Heart right ventricle (tissue), 16 donors: ENCODE measurements around the gene FOSL1. TPM values are rescaled to one million over a fixed set of nuclear protein-coding genes. Genes with fewer than 3 reads are reported as not detected.

Experiments
- ATAC-seq, 8 donors: fragments of 200-7000 bp; cut with Tn5 transposase; one replicate each; pipeline ENCODE4 v1.9.1; 2020; ENCODE audit warnings: mild to moderate bottlenecking in 8 of 8, moderate library complexity in 8 of 8, moderate number of reproducible peaks in 1 of 8
- DNase-seq, 2 donors: peaks; one replicate each; pipeline ENCODE4 v3.0.0-alpha.2; 2020
- H3K27ac ChIP-seq, 10 donors: fragments of 200-600 bp; sonication (generic) in 2 of 10; one replicate each; pipeline versions ENCODE4 v1.5.0 to v1.8.0; 2020 to 2022; ENCODE audit warnings: mild to moderate bottlenecking in 3 of 10
- H3K27me3 ChIP-seq, 7 donors: fragments of 200-600 bp; one replicate each; pipeline ENCODE4 v1.8.0; 2021 to 2022; ENCODE audit warnings: mild to moderate bottlenecking in 2 of 7
- H3K36me3 ChIP-seq, 9 donors: fragments of 200-600 bp; sonication (generic) in 1 of 9; one replicate each; pipeline versions ENCODE4 v1.5.0 to v1.8.0; 2020 to 2022; ENCODE audit warnings: mild to moderate bottlenecking in 2 of 9
- H3K4me1 ChIP-seq, 9 donors: fragments of 200-600 bp; sonication (generic) in 1 of 9; one replicate each; pipeline versions ENCODE4 v1.5.0 to v1.8.0; 2020 to 2022; ENCODE audit warnings: mild to moderate bottlenecking in 4 of 9
- H3K4me3 ChIP-seq, 10 donors: fragments of 200-600 bp; sonication (generic) in 2 of 10; one replicate each; pipeline versions ENCODE4 v1.5.0 to v1.8.0; 2020 to 2022; ENCODE audit warnings: mild to moderate bottlenecking in 7 of 10, moderate library complexity in 2 of 10
- H3K9me3 ChIP-seq, 11 donors: fragments of 200-600 bp in 10 of 11; sonication (generic) in 2 of 11; one replicate each; pipeline versions ENCODE4 v1.5.0 to v1.8.0; 2013 to 2022; ENCODE audit warnings: mild to moderate bottlenecking in 2 of 11, control low read depth in 1 of 11, moderate library complexity in 1 of 11
- WGBS, 2 donors: extraction: QIAGEN DNeasy Blood & Tissue Kit; methylation state at CpG; one replicate each; pipeline ENCODE4 v1.1.7; 2013; ENCODE audit warnings: inconsistent platforms in 1 of 2; 5-methylcytosine and 5-hydroxymethylcytosine counted together
- intact Hi-C, 10 donors: fragments of 100-400 bp; cut with DNase I; formaldehyde crosslinking; loops; one replicate each; pipeline versions ENCODE4 v1.11.1 to v1.14.2; 2022
- polyA plus RNA-seq, 2 donors: library from polyadenylated mRNA; stranded (reverse); fragments of 200-250 nt; gene quantifications; one replicate each; pipeline ENCODE4 v1.2.3, GENCODE V29; 2013
- total RNA-seq, 10 donors: library from RNA; stranded (reverse); fragmentation: NEBNext Ultra II Directional in 3 of 10; extraction: Animal tissue kit (Norgen Biotek cat#: 25700) in 3 of 10; gene quantifications; one replicate each; pipeline versions ENCODE4 v1.2.1 to v1.2.4, GENCODE V29; 2021 to 2023
- TF ChIP-seq, protein P1 (sequence below), 9 donors: fragments of 200-600 bp; sonication (generic) in 2 of 9; IDR thresholded peaks; one replicate each; pipeline versions ENCODE4 v1.5.0 to v1.8.0; 2021 to 2022; ENCODE audit warnings: antibody characterized with exemption in 9 of 9, mild to moderate bottlenecking in 5 of 9, moderate library complexity in 1 of 9
- donor health status: Arrhythmogenic right ventricular cardiomyopathy.
- donor health status: ischemic (EF 13 %, LVEDD 7.1; RV severe dilation, severe dysfunction).
- donor health status: healthy with polysubstance abuse.
- donor health status: DM: no; HTN: yes; CAD: no.
- donor health status: DM: no; HTN: no; CAD: no.
- donor health status: ischemic (EF 25% LVEDD 6.9; RV normal size, moderate dysfunction).
- donor health status: ischemic (EF 25% LVEDD 5.7; RV mildly dilated, moderate dysfunction).
- donor health status: healthy.
- donor health status: DM: yes; HTN: yes; CAD: no.
- donor health status: Ischemic cardiomyopathy.
- donor health status: ischemic (EF 35%, LVEDD 5.7; RV mildly dilated, moderate dysfunction).
- donor health status: nonischemic (EF 11% LVEDD 7.7; RV severe dilation, severe dysfunction).
- donor health status: DM: yes; HTN: yes; CAD: no.
- donor health status: PGD.
- donor health status: ischemic (EF 29% LVEDD 5.4; RV normal size, mild dysfunction).
- donor health status: nonischemic (EF 23%, LVEDD 6.1; RV moderate dilation, normal function).

The FOSL1 gene
- total and polyA plus RNA-seq, 12 donors, result 0.31 to 32.8 (median 2.8) TPM; not detected in 2

DNA sequence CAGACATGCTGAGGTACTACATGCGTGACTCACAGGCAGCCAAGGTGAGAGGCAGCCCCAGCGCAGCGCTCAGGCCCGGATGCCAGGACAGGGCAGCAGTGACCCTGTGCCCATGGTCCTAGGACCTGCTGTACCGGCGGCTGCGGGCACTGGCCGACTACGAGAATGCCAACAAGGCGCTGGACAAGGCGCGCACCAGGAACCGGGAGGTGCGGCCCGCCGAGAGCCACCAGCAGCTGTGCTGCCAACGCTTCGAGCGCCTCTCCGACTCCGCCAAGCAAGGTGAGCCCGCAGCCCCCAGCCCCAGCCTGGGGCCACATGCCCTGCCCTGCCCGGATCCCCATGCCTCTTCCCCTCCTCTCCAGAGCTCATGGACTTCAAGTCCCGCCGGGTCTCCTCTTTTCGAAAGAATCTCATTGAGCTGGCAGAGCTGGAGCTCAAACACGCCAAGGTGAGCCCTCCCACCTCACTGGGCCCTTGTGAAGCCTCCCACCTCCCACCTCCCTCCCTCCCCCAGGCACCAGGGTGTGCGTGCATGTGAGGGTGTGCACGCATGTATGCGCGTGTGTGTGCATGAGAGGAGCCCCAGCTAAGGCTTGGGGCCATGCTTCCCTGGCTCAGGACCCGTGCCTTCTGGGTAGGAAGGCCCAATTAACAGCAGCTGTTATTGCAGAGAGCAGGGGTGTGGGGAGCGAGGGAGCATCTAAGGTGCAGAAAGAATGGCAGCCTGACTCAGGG lies 47.5 kb downstream of the FOSL1 start:
- WGBS, 2 donors, result 94 to 96% methylated on average over 33 of the region's 33 CpGs
- peaks cover 9 to 65% (median 35%) of the 10 kb centered on the region in 9 donors for H3K36me3 ChIP-seq
- TF ChIP-seq, protein P1, sequence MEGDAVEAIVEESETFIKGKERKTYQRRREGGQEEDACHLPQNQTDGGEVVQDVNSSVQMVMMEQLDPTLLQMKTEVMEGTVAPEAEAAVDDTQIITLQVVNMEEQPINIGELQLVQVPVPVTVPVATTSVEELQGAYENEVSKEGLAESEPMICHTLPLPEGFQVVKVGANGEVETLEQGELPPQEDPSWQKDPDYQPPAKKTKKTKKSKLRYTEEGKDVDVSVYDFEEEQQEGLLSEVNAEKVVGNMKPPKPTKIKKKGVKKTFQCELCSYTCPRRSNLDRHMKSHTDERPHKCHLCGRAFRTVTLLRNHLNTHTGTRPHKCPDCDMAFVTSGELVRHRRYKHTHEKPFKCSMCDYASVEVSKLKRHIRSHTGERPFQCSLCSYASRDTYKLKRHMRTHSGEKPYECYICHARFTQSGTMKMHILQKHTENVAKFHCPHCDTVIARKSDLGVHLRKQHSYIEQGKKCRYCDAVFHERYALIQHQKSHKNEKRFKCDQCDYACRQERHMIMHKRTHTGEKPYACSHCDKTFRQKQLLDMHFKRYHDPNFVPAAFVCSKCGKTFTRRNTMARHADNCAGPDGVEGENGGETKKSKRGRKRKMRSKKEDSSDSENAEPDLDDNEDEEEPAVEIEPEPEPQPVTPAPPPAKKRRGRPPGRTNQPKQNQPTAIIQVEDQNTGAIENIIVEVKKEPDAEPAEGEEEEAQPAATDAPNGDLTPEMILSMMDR (IDR thresholded peaks at IDR 0.05), result no peak
- H3K27me3 ChIP-seq, result no peaks in the 10 kb centered on the region
- H3K4me3 ChIP-seq, result no peak overlapping the region
- ATAC-seq (no peak), DNase-seq (no peak)
- H3K27ac ChIP-seq, result no peak overlapping the region
- intact Hi-C loops, result no loop called here
- peaks cover 7 to 33% (median 21%) of the 10 kb centered on the region in 9 donors for H3K4me1 ChIP-seq
- peaks cover 0 to 10% (median 3%) of the 10 kb centered on the region in 11 donors for H3K9me3 ChIP-seq

DNA sequence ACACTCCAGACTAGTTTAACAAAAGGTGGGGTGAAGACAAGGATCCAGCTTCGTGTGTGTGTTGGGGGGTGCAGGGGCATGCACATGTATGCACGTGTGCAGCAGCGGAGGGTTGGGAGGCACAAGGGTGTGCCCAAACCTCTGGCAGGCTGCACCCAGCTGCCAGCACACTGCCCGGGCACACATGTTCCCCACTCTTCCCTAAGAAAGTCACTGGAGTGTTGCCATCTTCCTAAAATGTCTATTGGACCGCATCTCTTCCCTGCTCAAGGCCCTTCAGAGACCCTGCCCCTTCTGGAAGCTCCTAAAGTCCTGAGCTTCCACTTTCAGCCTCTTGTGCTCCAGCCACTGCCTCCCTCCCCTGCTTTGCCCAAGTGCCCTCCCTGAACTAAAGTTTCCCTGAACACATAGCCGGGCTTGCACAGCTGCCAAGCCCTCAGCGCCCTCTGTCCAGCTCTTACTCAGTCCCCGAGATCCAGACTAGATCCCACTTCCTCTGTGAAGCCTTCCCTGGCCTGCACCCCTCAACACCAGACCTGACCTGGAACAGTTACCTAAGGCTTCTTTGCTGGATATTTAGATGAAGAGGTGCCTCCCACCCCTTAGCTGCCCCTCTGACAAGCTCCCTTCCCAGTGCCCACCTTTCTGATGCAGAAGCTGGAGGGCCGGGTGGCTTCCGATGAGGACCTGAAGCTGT lies 48.2 kb downstream of the FOSL1 start:
- peaks cover 0 to 10% (median 3%) of the 10 kb centered on the region in 11 donors for H3K9me3 ChIP-seq
- intact Hi-C loops, result no loop called here
- WGBS, 2 donors, result 91 to 92% methylated on average over 10 of the region's 10 CpGs
- DNase-seq (no peak), ATAC-seq (no peak)
- peaks cover 7 to 33% (median 21%) of the 10 kb centered on the region in 9 donors for H3K4me1 ChIP-seq
- peaks cover 9 to 65% (median 35%) of the 10 kb centered on the region in 9 donors for H3K36me3 ChIP-seq
- TF ChIP-seq, protein P1 (IDR thresholded peaks at IDR 0.05), result no peak
- no peak overlapping the region for H3K27ac ChIP-seq
- no peak overlapping the region for H3K4me3 ChIP-seq
- no peaks in the 10 kb centered on the region for H3K27me3 ChIP-seq

GRCh38 chr11:65851083-65851579 lies 49.1 kb downstream of the FOSL1 start:
- intact Hi-C loops, result no loop called here
- ATAC-seq, result peak in 1 of 8 donors; percentile 9
- no peak overlapping the region for H3K4me3 ChIP-seq
- H3K27me3 ChIP-seq, result no peaks in the 10 kb centered on the region
- peaks cover 0 to 10% (median 3%) of the 10 kb centered on the region in 11 donors for H3K9me3 ChIP-seq
- DNase-seq, result no peak
- TF ChIP-seq, protein P1 (IDR thresholded peaks at IDR 0.05), result peak in 7 of 9 donors; percentile 9 to 37 (median 32)
- H3K36me3 ChIP-seq, result peaks cover 9 to 59% (median 35%) of the 10 kb centered on the region in 9 donors
- 89 to 91% methylated on average over 13 to 14 of the region's 14 CpGs for WGBS, 2 donors
- H3K4me1 ChIP-seq, result peaks cover 0 to 25% (median 13%) of the 10 kb centered on the region in 9 donors
- H3K27ac ChIP-seq, result no peak overlapping the region
